GM13977 (cell line): ENCODE measurements around the gene USP5.

Experiments
- DNase-seq: peaks from one replicate; pipeline ENCODE4 v3.0.0; 2012; ENCODE audit warnings: low spot score
- CTCF ChIP-seq: IDR thresholded peaks from 2 replicates; pipeline ENCODE4 v1.5.1; 2012; ENCODE audit warnings: mild to moderate bottlenecking, control low read depth; ENCODE audit not compliant: insufficient read depth; ENCODE audit errors: extremely low read depth, missing control alignments
- in situ Hi-C: fragments of 300-500 bp; cut with MboI; formaldehyde crosslinking; loops from one replicate; pipeline ENCODE4 v1.12.0; 2022; ENCODE audit warnings: low sequenced_read_pairs, low pct_unique_long_range_greater_than_20kb, mixed read lengths, inconsistent platforms; ENCODE audit not compliant: unreplicated experiment

Gene USP5

GRCh38 chr12:6828781-6829535 lies 23.0 kb upstream of the USP5 start:
- peak; percentile 66 for DNase-seq
- no peak for TF ChIP-seq CTCF
- in situ Hi-C loops = no loop called here

- in situ Hi-C loops = no loop called here
- TF ChIP-seq CTCF = no peak
- no peak for DNase-seq
Measured at GRCh38 chr12:6829536-6830220, 22.3 kb upstream of the USP5 start.

- no peak for TF ChIP-seq CTCF
Measured at GRCh38 chr12:6830286-6830890, 21.6 kb upstream of the USP5 start.

GRCh38 chr12:6830999-6831398 lies 21.0 kb upstream of the USP5 start:
- TF ChIP-seq CTCF = no peak
- no peak for DNase-seq
- in situ Hi-C loops = no loop called here

More at GRCh38 chr12:6830286-6830890, 21.6 kb upstream of the USP5 start:
- DNase-seq = no peak
- in situ Hi-C loops = no loop called here

GRCh38 chr12:6831450-6831995 lies 20.4 kb upstream of the USP5 start:
- TF ChIP-seq CTCF = no peak
- no peak for DNase-seq
- in situ Hi-C loops = no loop called here

- TF ChIP-seq CTCF = no peak
- DNase-seq = no peak
- in situ Hi-C loops = no loop called here
Measured at GRCh38 chr12:6832125-6832524, 19.8 kb upstream of the USP5 start.
